ENCODE data around the gene SPIRE2. TPM values are rescaled to one million over a fixed set of nuclear protein-coding genes. Genes with fewer than 3 reads are reported as not detected.

SPIRE2 gene
- total RNA-seq, 2 donors from 2014 or later, result 2.0 TPM; not detected in 1

GRCh38 chr16:89844739-89845339 lies 16.6 kb downstream of the SPIRE2 start:
- H3K36me3 ChIP-seq, result no peaks in the 10 kb centered on the region
- H3K4me3 ChIP-seq, result no peak overlapping the region
- no peak overlapping the region for H3K27ac ChIP-seq
- no peaks in the 10 kb centered on the region for H3K4me1 ChIP-seq (ENCODE audit: control insufficient read depth in 1 of 2, low read depth in 2 of 2)
- no peak for ATAC-seq (ENCODE audit: insufficient number of reproducible peaks, low FRiP score, low read depth)
- no peak for DNase-seq (ENCODE audit: low spot score)
- no peaks in the 10 kb centered on the region for H3K9me3 ChIP-seq
- no peaks in the 10 kb centered on the region for H3K27me3 ChIP-seq (replicated peaks; ENCODE audit: insufficient read depth)
- no peak for TF ChIP-seq CTCF (IDR thresholded peaks at IDR 0.05)

GRCh38 chr16:89845417-89845816 lies 17.1 kb downstream of the SPIRE2 start:
- no peak for DNase-seq (ENCODE audit: low spot score)
- H3K4me3 ChIP-seq, result no peak overlapping the region
- H3K9me3 ChIP-seq, result no peaks in the 10 kb centered on the region
- no peaks in the 10 kb centered on the region for H3K36me3 ChIP-seq
- no peaks in the 10 kb centered on the region for H3K4me1 ChIP-seq (ENCODE audit: control insufficient read depth in 1 of 2, low read depth in 2 of 2)
- H3K27ac ChIP-seq, result no peak overlapping the region
- TF ChIP-seq CTCF (IDR thresholded peaks at IDR 0.05), result no peak
- H3K27me3 ChIP-seq (replicated peaks; ENCODE audit: insufficient read depth), result no peaks in the 10 kb centered on the region
- no peak for ATAC-seq (ENCODE audit: insufficient number of reproducible peaks, low FRiP score, low read depth)

GRCh38 chr16:89847051-89847939 lies 19.0 kb downstream of the SPIRE2 start:
- DNase-seq (ENCODE audit: low spot score) (no peak), ATAC-seq (ENCODE audit: insufficient number of reproducible peaks, low FRiP score, low read depth) (no peak)
- H3K9me3 ChIP-seq, result no peaks in the 10 kb centered on the region
- H3K4me3 ChIP-seq, result no peak overlapping the region
- H3K4me1 ChIP-seq (ENCODE audit: control insufficient read depth in 1 of 2, low read depth in 2 of 2), result no peaks in the 10 kb centered on the region
- TF ChIP-seq CTCF (IDR thresholded peaks at IDR 0.05), result no peak
- H3K27ac ChIP-seq, result no peak overlapping the region
- H3K36me3 ChIP-seq, result no peaks in the 10 kb centered on the region
- no peaks in the 10 kb centered on the region for H3K27me3 ChIP-seq (replicated peaks; ENCODE audit: insufficient read depth)

DNA sequence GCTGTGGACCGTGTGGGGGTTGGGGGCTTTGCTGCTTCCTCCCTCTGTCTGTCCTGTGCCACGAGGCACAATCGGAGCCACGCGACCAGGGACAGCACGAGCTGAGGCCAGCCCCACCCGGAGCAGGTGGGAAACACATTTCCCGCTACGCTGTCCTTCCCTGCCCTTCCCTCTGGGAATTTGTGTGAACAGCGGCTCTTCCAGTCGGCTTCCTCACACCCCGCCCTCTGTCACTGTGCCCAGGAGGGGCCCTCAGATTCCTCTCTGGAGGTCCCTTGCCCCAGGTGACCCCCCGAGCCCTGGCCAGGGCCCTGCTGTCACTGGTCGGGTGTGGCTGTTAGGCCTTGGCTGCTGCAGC lies 19.6 kb downstream of the SPIRE2 start:
- DNase-seq (ENCODE audit: low spot score) (no peak), ATAC-seq (ENCODE audit: insufficient number of reproducible peaks, low FRiP score, low read depth) (no peak)
- Histone ChIP-seq H3K4me1 (ENCODE audit: control insufficient read depth in 1 of 2, low read depth in 2 of 2) (no peaks in the 10 kb centered on the region), H3K27ac (no peak overlapping the region), H3K4me3 (no peak overlapping the region), H3K27me3 (replicated peaks; ENCODE audit: insufficient read depth) (no peaks in the 10 kb centered on the region), H3K9me3 (no peaks in the 10 kb centered on the region), H3K36me3 (no peaks in the 10 kb centered on the region)
- TF ChIP-seq CTCF (IDR thresholded peaks at IDR 0.05), result no peak

DNA sequence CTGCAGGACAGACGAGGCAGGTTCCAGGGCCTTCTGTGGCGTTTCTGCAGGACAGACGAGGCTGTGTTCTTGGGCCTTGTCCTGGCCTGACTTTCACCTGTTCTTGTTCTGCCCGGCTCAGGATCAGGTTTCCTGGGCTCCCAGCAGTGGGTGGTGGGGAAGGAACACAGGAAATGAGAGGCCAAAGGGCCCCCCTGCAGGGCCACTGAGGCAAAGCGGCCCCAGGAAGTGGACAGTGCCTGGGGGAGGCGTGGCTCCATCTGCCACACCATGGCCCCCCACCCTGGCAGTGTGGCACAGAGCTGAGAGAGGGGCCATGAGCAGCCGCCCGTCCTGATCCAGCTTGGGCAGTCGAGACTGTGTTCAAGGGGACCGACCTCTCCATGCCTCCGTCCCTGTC lies 20.7 kb downstream of the SPIRE2 start:
- H3K4me3 ChIP-seq, result no peak overlapping the region
- H3K27me3 ChIP-seq (replicated peaks; ENCODE audit: insufficient read depth), result no peaks in the 10 kb centered on the region
- DNase-seq (ENCODE audit: low spot score), result no peak
- no peak for TF ChIP-seq CTCF (IDR thresholded peaks at IDR 0.05)
- H3K9me3 ChIP-seq, result no peaks in the 10 kb centered on the region
- H3K27ac ChIP-seq, result no peak overlapping the region
- ATAC-seq (ENCODE audit: insufficient number of reproducible peaks, low FRiP score, low read depth), result no peak
- no peaks in the 10 kb centered on the region for H3K36me3 ChIP-seq
- H3K4me1 ChIP-seq (ENCODE audit: control insufficient read depth in 1 of 2, low read depth in 2 of 2), result no peaks in the 10 kb centered on the region
